Coronary artery (tissue), 2 donors: Measurements from ENCODE around the gene EFNB2.

ENCODE experiments used
- DNase-seq: peaks from one replicate; pipeline ENCODE4 v3.0.0-alpha.2; 2017; ENCODE audit warnings: low spot score
- H3K27ac ChIP-seq, 2 donors: fragments of 200-600 bp; sonication (generic); one replicate each; pipeline ENCODE4 v1.5.1; 2016 to 2019
- H3K4me3 ChIP-seq: fragments of 200-600 bp; sonication (generic); 2 replicates; pipeline ENCODE4 v1.5.1; 2016; ENCODE audit warnings: mild to moderate bottlenecking, moderate library complexity
- CTCF ChIP-seq: fragments of 200-600 bp; sonication (generic); IDR thresholded peaks from one replicate; pipeline ENCODE4 v1.5.1; 2019; ENCODE audit warnings: antibody characterized with exemption

Gene EFNB2

DNA sequence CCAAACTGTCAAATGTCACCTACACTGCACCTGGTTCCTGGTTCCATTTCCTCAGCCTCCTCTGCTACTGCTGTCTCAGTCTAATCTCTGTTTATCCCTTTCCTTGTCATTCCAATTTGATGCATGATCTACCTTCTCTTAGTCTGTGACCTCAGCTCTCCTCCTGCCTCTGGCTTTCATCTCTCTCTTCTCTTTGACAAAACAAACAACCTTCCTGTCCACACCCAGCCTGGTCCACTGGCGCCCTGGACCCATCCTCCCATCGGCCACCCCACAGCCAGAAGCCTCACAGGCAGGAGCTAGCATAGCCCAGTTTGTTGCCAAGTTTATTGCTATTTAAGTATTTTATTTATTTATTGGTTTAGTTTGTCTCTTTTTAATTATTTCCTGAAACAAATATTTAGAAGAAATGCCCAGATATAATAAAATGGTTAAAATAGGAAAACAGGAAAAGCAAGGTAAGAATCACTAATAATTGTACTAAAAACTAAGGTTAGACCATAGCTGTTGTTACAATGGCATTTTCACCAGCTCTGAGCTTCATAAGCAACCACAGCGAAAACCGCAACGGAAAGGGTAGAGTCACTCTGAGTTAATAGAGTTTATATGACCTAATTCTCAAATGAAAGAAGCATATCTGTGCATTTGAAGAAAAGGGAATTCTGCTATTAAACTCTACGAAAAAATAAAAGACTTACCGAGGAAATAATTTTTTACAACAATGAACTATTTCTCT is 68.6 kb downstream of the EFNB2 start:
- no peak for DNase-seq
- no peak for TF ChIP-seq CTCF
- Histone ChIP-seq H3K27ac (no peak overlapping the region), H3K4me3 (no peak overlapping the region)

DNA sequence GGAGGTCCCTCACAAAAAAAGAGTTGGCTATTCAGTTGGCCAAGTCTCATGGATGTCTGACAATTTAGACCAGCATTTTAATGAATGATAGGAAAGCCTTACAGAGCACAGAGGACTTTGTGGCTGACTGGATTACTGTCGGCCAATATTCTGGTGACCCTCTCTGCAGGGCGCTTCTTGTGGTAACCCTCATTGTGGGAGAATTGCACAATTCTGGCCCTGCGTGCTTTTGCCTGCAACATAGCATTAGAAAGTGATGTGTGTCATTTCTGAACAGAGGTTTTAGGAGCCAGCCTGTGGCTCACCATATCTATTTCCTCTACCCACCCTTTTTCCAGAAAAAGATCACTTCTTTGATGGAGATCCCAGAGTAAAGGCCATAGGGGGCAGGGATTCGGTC is 71.4 kb downstream of the EFNB2 start:
- no peak for TF ChIP-seq CTCF

GRCh38 chr13:106462710-106463109 is 72.8 kb downstream of the EFNB2 start:
- TF ChIP-seq CTCF = no peak

More for the DNA sequence above, 71.4 kb downstream of the EFNB2 start:
- no peak overlapping the region for H3K27ac ChIP-seq
- peak; percentile 8 for DNase-seq
- H3K4me3 ChIP-seq = no peak overlapping the region

GRCh38 chr13:106455777-106456176 is 79.7 kb downstream of the EFNB2 start:
- TF ChIP-seq CTCF = no peak
- DNase-seq = no peak
- H3K27ac ChIP-seq = no peak overlapping the region
- no peak overlapping the region for H3K4me3 ChIP-seq

More at GRCh38 chr13:106462710-106463109, 72.8 kb downstream of the EFNB2 start:
- DNase-seq = no peak
- Histone ChIP-seq H3K27ac (no peak overlapping the region), H3K4me3 (no peak overlapping the region)

DNA sequence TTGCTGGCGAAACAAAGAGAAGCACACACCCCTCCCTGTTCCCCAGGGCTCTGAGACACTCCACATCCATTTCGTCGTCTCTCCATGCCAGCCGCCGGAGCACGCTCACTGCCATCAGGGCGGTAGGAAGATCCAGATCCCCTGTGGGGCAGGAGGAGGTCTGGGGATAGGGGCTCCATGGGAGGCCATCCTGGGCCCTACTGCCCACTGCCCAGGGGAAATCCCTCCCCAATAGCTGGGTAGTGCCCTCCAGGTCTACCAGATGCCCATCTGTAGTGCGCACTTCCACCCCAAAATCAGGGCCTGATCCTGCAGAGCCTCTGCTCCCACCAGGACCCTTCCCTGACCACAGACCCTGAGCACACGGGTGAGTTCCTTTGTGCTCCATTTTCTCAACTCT is 80.3 kb downstream of the EFNB2 start:
- H3K27ac ChIP-seq = no peak overlapping the region
- TF ChIP-seq CTCF = no peak
- DNase-seq = no peak
- no peak overlapping the region for H3K4me3 ChIP-seq

DNA sequence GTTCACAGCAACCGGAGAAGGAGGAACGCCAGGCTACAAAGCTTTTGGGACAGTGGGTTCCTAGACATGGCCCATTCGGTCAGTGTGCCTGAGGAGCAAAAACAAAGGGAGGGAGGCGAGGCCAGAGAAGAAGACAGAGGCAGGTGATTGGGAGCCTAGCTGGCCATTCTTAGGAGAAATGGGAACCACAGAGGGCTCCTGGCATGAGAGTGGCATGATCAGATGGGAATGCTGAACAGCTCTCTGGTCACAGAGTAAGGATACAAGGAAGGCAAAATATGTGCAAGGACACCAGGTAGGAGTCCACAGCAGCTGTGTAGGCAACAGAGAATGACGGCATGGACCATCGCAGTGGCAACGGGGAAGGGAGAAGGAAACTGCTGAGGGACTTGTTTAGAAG is 82.4 kb downstream of the EFNB2 start:
- no peak for DNase-seq
- Histone ChIP-seq H3K4me3 (no peak overlapping the region), H3K27ac (no peak overlapping the region)
- TF ChIP-seq CTCF = no peak

DNA sequence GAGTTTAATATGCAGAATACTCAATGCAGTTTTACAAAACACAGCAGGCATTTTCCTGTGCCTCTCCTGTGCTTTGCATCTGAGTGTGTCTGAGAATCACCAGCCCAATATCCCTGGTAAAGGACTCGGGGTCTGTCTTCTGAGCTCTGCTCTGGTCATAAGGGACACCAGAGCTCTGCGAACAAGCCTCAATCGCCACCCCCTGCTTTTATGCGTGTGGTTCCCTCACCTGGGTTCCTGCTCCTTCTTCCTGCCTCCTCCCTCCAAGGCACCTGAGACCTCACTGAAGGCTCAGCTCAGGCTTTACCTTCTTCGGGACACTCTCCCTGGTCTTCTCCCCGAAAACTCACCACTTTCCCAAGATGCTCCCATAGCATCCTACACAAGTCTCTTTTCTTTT is 84.5 kb downstream of the EFNB2 start:
- no peak for TF ChIP-seq CTCF
- Histone ChIP-seq H3K4me3 (no peak overlapping the region), H3K27ac (no peak overlapping the region)
- DNase-seq = no peak
